ENCODE results near the gene SLC43A2. TPM values are rescaled to one million over a fixed set of nuclear protein-coding genes. Genes with fewer than 3 reads are reported as not detected.
A peak's percentile ranks its signal among the peaks of the same experiment; 100 is the strongest.
"Not testable (repeated sequence)": the region's sequence is repeated elsewhere in the genome, so short reads cannot be mapped to it uniquely, and the experiment has no call there.

SLC43A2 gene
- total RNA-seq (10 to 100 TPM; 53.1 to 87.9 TPM), polyA plus RNA-seq (ENCODE audit: insufficient read length in 6 of 6) (10 to 100 TPM; 25.6 to 30.0 (median 26.5) TPM)
- long read RNA-seq, donor 1, full-length matches to known transcripts: 6 of 14 reads
- long read RNA-seq, donor 1, partial matches to known transcripts: 8 of 14 reads
- long read RNA-seq, donor 1, other reads (novel, unspliced or antisense): 0 of 14 reads
- long read RNA-seq, donor 2, full-length matches to known transcripts: 1 of 7 reads
- long read RNA-seq, donor 2, partial matches to known transcripts: 6 of 7 reads
- long read RNA-seq, donor 2, other reads (novel, unspliced or antisense): 0 of 7 reads
- long read RNA-seq, donor 3, partial matches to known transcripts: 0 of 1 reads
- long read RNA-seq, donor 3, other reads (novel, unspliced or antisense): 0 of 1 reads
- long read RNA-seq, donor 4, partial matches to known transcripts: 0 of 1 reads
- long read RNA-seq, donor 4, other reads (novel, unspliced or antisense): 1 of 1 reads
- long read RNA-seq, donor 5, full-length matches to known transcripts: 5 of 5 reads
- long read RNA-seq, donor 5, partial matches to known transcripts: 0 of 5 reads
- long read RNA-seq, donor 5, other reads (novel, unspliced or antisense): 0 of 5 reads
- long read RNA-seq, donor 6, full-length matches to known transcripts: 2 of 2 reads
- long read RNA-seq, donor 6, partial matches to known transcripts: 0 of 2 reads
- long read RNA-seq, donor 6, other reads (novel, unspliced or antisense): 0 of 2 reads
- long read RNA-seq, donor 7, full-length matches to known transcripts: 2 of 2 reads
- long read RNA-seq, donor 7, partial matches to known transcripts: 0 of 2 reads
- long read RNA-seq, donor 7, other reads (novel, unspliced or antisense): 0 of 2 reads
- long read RNA-seq, donor 8, full-length matches to known transcripts: 3 of 3 reads
- long read RNA-seq, donor 8, partial matches to known transcripts: 0 of 3 reads
- long read RNA-seq, donor 8, other reads (novel, unspliced or antisense): 0 of 3 reads
- long read RNA-seq, donor 9: 0 reads
- long read RNA-seq, donor 10, partial matches to known transcripts: 0 of 1 reads
- long read RNA-seq, donor 10, other reads (novel, unspliced or antisense): 1 of 1 reads
- long read RNA-seq, donor 11: 0 reads
- long read RNA-seq, donor 12, full-length matches to known transcripts: 5 of 5 reads
- long read RNA-seq, donor 12, partial matches to known transcripts: 0 of 5 reads
- long read RNA-seq, donor 12, other reads (novel, unspliced or antisense): 0 of 5 reads

DNA sequence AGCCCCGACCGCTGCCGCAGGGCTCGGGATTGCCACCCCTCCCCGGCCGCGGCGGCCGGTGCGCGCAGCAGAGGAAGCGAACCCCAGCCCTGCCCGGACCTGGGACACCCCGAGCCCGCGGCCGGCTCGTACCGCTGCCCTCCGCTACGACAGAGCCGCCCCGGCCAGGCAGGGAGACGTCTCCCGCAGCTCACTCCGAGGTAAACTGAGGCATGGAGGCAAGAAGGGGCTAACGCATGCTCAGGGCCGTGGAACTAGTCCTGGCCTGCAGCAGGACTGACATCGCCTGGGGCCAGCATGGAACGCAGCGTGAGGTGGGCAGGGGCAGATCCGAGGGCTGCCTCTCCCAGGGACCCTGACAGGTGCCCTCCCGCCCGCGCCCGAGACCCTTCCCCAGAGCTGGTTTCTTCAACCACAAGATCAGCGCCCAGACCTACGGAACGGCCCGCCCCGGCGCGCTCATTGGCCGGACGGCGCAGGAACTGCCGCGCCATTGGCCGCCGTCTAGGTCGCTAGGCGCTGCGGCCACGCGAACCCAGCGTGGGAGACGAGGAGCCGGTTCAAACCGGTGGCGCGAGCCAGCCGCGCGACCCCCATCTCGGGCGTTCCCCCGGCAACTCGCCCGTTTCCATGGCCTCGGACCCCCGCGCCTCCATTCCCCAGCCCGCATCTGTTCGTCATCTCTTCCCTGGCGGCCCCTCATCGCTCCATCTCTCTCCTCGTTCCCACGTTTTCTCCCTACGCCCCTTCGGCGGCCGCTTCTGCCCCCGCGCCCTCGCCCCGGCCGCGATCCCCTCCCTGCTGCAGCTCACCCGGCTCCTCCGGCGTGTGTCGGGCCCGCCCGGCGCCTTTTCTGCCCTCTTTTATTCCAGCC is at the start of gene SLC43A2:
SLC43A2 (minus strand) TSS at position 853 of the 874 bp plus-strand sequence. CDS start 960 bp downstream, outside the sequence.
- H3K27me3 ChIP-seq: no peaks in the 10 kb centered on the region
- no peak for TF ChIP-seq CTCF (IDR thresholded peaks at IDR 0.05)
- no peaks in the 10 kb centered on the region for H3K9me3 ChIP-seq
- ATAC-seq (peak; percentile 86), DNase-seq (peak; percentile 81 to 96 (median 89))
- peaks cover 26 to 70% of the 10 kb centered on the region in 2 donors for H3K4me1 ChIP-seq
- intact Hi-C loops (cut with DNase I): loop anchor here (2.0 to 10.0 kb wide), 3 partner anchors 53 to 173 kb away; partner anchors contain the start of gene CRK (in 1 of the 2)
- peaks cover 0 to 16% of the 10 kb centered on the region in 2 donors for H3K36me3 ChIP-seq
- H3K4me3 ChIP-seq: peak within 1 kb of the TSS; percentile 78 to 94
- peak within 1 kb of the TSS; percentile 95 for H3K27ac ChIP-seq

- H3K4me3 ChIP-seq: no peak overlapping the region
- H3K4me1 ChIP-seq: no peaks in the 10 kb centered on the region
- intact Hi-C loops (cut with DNase I): loop anchor here in 1 of 2 donors (10.0 kb wide), 1 partner anchor 188 kb away; no protein-coding TSS in a partner anchor
- peaks cover 0 to 100% of the 10 kb centered on the region in 2 donors for H3K36me3 ChIP-seq
- no peak for ATAC-seq
- H3K9me3 ChIP-seq: no peaks in the 10 kb centered on the region
- no peak overlapping the region for H3K27ac ChIP-seq
- TF ChIP-seq CTCF (IDR thresholded peaks at IDR 0.05): no peak
- no peaks in the 10 kb centered on the region for H3K27me3 ChIP-seq
- peak in 1 of 4 donors; percentile 57 for DNase-seq
Measured at GRCh38 chr17:1676401-1676800, 47.8 kb upstream of the SLC43A2 start.

- Histone ChIP-seq H3K4me3 (no peak overlapping the region), H3K9me3 (no peaks in the 10 kb centered on the region), H3K27ac (no peak overlapping the region), H3K27me3 (no peaks in the 10 kb centered on the region), H3K36me3 (peaks cover 0 to 99% of the 10 kb centered on the region in 2 donors), H3K4me1 (peaks cover 0 to 23% of the 10 kb centered on the region in 2 donors)
- intact Hi-C loops (cut with DNase I): loop anchor here in 1 of 2 donors (10.0 kb wide), 1 partner anchor 192 kb away; no protein-coding TSS in a partner anchor
- no peak for TF ChIP-seq CTCF (IDR thresholded peaks at IDR 0.05)
- ATAC-seq: no peak
- DNase-seq: peak in 1 of 4 donors; percentile 58
Measured at GRCh38 chr17:1673041-1673785, 44.6 kb upstream of the SLC43A2 start.

GRCh38 chr17:1663934-1664333 is 35.3 kb upstream of the SLC43A2 start:
- intact Hi-C loops (cut with DNase I): loop anchor here in 1 of 2 donors (10.0 kb wide), 1 partner anchor 121 kb away; no protein-coding TSS in a partner anchor
- not testable (repeated sequence) for H3K27ac ChIP-seq

More at GRCh38 chr17:1663934-1664333, 35.3 kb upstream of the SLC43A2 start:
- Histone ChIP-seq H3K4me1 (peaks cover 8 to 33% of the 10 kb centered on the region in 2 donors), H3K36me3 (peaks cover 8 to 99% of the 10 kb centered on the region in 2 donors)
- ATAC-seq, H3K9me3 ChIP-seq, H3K27me3 ChIP-seq, DNase-seq, H3K4me3 ChIP-seq: not testable (repeated sequence)

All from left lung (tissue), 14 donors.